Measurements from ENCODE around the gene ZNF555. TPM values are rescaled to one million over a fixed set of nuclear protein-coding genes. Genes with fewer than 3 reads are reported as not detected.

The ZNF555 gene
- total RNA-seq, 3 donors from 2014 or later: 4.6 to 10.7 (median 7.5) TPM

GRCh38 chr19:2811221-2811722 lies 30.0 kb upstream of the ZNF555 start:
- no peaks in the 10 kb centered on the region for H3K27me3 ChIP-seq
- H3K4me1 ChIP-seq: no peaks in the 10 kb centered on the region
- TF ChIP-seq, protein P1, sequence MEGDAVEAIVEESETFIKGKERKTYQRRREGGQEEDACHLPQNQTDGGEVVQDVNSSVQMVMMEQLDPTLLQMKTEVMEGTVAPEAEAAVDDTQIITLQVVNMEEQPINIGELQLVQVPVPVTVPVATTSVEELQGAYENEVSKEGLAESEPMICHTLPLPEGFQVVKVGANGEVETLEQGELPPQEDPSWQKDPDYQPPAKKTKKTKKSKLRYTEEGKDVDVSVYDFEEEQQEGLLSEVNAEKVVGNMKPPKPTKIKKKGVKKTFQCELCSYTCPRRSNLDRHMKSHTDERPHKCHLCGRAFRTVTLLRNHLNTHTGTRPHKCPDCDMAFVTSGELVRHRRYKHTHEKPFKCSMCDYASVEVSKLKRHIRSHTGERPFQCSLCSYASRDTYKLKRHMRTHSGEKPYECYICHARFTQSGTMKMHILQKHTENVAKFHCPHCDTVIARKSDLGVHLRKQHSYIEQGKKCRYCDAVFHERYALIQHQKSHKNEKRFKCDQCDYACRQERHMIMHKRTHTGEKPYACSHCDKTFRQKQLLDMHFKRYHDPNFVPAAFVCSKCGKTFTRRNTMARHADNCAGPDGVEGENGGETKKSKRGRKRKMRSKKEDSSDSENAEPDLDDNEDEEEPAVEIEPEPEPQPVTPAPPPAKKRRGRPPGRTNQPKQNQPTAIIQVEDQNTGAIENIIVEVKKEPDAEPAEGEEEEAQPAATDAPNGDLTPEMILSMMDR (IDR thresholded peaks at IDR 0.05): no peak
- TF ChIP-seq POLR2AphosphoS5 (IDR thresholded peaks at IDR 0.05) (no peak), POLR2A (IDR thresholded peaks at IDR 0.05) (no peak)
- H3K36me3 ChIP-seq: no peaks in the 10 kb centered on the region
- H3K27ac ChIP-seq: no peak overlapping the region
- intact Hi-C loops (cut with DNase I; ENCODE audit: low total_unique reads): no loop called here
- H3K9me3 ChIP-seq: no peaks in the 10 kb centered on the region
- DNase-seq (ENCODE audit: low spot score in 2 of 2): no peak
- H3K4me3 ChIP-seq: no peak overlapping the region

GRCh38 chr19:2811735-2812413 lies 29.4 kb upstream of the ZNF555 start:
- no peaks in the 10 kb centered on the region for H3K36me3 ChIP-seq
- intact Hi-C loops (cut with DNase I; ENCODE audit: low total_unique reads): no loop called here
- TF ChIP-seq POLR2A (IDR thresholded peaks at IDR 0.05): no peak
- TF ChIP-seq, protein P1 (IDR thresholded peaks at IDR 0.05): no peak
- no peak for TF ChIP-seq POLR2AphosphoS5 (IDR thresholded peaks at IDR 0.05)

DNA sequence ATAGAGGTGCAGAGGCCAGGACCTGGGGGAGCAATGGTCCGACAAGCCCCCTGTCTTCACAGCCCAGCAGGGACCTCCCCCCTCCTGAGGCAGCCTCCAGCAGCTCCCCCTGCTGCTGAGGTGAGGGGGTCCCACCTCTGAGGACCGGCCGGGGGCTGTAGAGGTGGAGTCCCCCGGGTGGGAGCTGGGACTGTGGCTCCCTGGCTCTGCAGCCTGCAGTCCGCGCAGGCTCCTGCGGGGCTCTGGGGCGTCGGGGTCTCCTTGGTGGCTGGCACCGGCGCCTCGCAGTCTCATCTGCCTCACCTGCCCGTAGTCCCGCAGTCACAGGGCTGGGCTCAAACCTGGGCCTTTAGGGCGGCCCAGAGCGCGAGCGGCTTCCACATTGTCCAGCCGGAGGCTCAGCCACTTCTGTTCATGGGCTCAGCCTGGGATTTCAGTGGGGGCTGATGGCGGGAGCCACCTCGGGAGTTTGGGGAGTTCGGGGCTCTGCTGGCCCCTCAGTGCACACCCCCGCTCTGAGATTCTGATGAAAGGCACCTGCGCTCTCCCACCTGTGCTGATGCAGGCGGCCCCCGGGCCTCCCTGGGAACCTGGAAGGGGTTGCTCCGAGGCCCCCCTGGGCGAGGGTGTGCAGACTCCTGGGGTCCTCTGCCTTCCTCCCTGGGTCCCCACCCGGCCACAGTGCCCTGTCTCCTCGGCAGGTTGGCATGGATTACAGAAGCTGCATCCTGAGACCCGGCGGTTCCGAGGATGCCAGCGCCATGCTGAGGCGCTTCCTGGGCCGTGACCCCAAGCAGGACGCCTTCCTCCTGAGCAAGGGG lies 28.7 kb upstream of the ZNF555 start:
- TF ChIP-seq, protein P1 (IDR thresholded peaks at IDR 0.05): no peak
- TF ChIP-seq POLR2AphosphoS5 (IDR thresholded peaks at IDR 0.05) (no peak), POLR2A (IDR thresholded peaks at IDR 0.05) (no peak)
- Histone ChIP-seq H3K4me1 (no peaks in the 10 kb centered on the region), H3K36me3 (no peaks in the 10 kb centered on the region), H3K27me3 (no peaks in the 10 kb centered on the region), H3K9me3 (no peaks in the 10 kb centered on the region), H3K4me3 (no peak overlapping the region), H3K27ac (peak overlapping the region; percentile 75 to 87)
- intact Hi-C loops (cut with DNase I; ENCODE audit: low total_unique reads): no loop called here
- no peak for DNase-seq (ENCODE audit: low spot score in 2 of 2)

More at GRCh38 chr19:2811735-2812413, 29.4 kb upstream of the ZNF555 start:
- no peaks in the 10 kb centered on the region for H3K4me1 ChIP-seq
- no peak overlapping the region for H3K4me3 ChIP-seq
- H3K9me3 ChIP-seq: no peaks in the 10 kb centered on the region
- no peak overlapping the region for H3K27ac ChIP-seq
- H3K27me3 ChIP-seq: no peaks in the 10 kb centered on the region
- no peak for DNase-seq (ENCODE audit: low spot score in 2 of 2)

DNA sequence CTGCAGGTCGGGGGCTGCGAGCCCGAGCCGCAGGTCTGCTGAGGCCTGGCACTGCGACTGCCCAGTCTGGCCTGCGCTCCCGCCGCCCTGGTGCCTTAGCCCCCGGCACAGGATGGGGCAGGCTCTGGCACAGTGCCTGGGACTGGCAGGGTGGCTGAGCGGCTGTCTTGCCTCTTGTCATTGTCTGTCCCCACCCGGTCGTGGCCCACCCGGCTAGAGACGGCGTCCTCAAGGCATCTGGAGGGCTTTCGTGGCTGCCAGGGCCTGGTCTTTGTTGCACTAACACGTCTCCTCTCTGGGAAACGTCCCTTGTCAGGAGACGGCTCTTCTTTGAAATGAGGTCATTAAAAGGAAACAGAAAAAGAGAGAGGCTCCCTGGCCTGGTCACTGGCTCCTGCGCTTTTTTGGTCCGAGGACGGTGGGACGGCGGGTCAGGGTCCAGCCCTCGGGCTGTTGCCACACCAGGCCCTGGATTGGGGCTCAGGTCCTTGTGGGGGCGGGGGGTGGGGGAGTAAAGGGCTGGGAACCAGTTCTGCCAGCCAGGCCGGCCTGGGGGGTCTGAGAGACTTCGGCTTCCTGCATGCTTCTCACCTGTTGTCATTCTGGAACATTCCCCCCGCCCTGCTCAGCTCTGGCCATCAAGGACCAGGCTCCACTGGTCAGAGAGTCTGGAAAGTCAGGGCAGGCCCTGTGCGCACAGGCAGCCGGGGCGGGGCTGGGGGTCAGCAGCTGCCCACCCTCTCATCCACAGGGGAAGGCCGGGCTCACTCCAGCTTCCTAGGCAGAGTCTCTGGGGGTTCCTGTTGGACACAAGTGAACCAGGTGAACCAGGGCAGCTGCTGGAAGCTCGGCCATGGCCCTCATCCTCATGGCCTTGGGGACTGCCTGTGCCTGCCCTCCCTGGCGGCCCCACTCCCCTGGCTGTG lies 27.8 kb upstream of the ZNF555 start:
- Histone ChIP-seq H3K27ac (peak overlapping the region; percentile 75 to 87), H3K9me3 (no peaks in the 10 kb centered on the region), H3K4me1 (no peaks in the 10 kb centered on the region), H3K36me3 (no peaks in the 10 kb centered on the region), H3K4me3 (peak overlapping the region in 1 of 3 donors; percentile 5), H3K27me3 (no peaks in the 10 kb centered on the region)
- intact Hi-C loops (cut with DNase I; ENCODE audit: low total_unique reads): no loop called here
- TF ChIP-seq POLR2A (IDR thresholded peaks at IDR 0.05): no peak
- TF ChIP-seq, protein P1 (IDR thresholded peaks at IDR 0.05): no peak
- TF ChIP-seq POLR2AphosphoS5 (IDR thresholded peaks at IDR 0.05): no peak
- peak in 1 of 2 donors; percentile 41 for DNase-seq (ENCODE audit: low spot score in 2 of 2)
